H1 (cell line): ENCODE results near the gene DRP2. TPM values are rescaled to one million over a fixed set of nuclear protein-coding genes. Genes with fewer than 3 reads are reported as not detected.

Experiments used
- polyA plus RNA-seq, 7 experiments: library from polyadenylated mRNA; depleted of rRNA in 3 of 7; stranded (reverse) in 5 of 7; unstranded in 2 of 7; fragments of >200 nt in 5 of 7; fragments of 200-250 nt in 2 of 7; gene quantifications; 1 replicate in 5 of 7; 2 replicates in 1 of 7; 4 replicates in 1 of 7; pipeline versions ENCODE4 v1.2.1 to v1.2.3, GENCODE V29; 2011 to 2013; ENCODE audit warnings: missing spikeins in 2 of 7, mixed read lengths in 2 of 7
- small RNA-seq: library from polyadenylated mRNA; stranded (forward); fragments of <200 nt; extraction: miRNeasy Mini kit (QIAGEN cat#:217004); gene quantifications from one replicate; pipeline ENCODE3, GENCODE V24; 2013; ENCODE audit not compliant: insufficient read depth
- total RNA-seq: library from RNA; stranded (reverse); fragmentation: NEBNext Ultra II Directional; extraction: Animal tissue kit (Norgen Biotek cat#: 25700); gene quantifications from 2 replicates; pipeline ENCODE4 v1.2.1, GENCODE V29; 2021

The DRP2 gene
- total and polyA plus RNA-seq, 2 of the 8 experiments (the other 6 are each of a cell fraction or from before 2014, with no cell fraction given), result 0.18 to 0.20 TPM

Small RNA genes within 50 kb of the gene (small RNA-seq; reads per million reads assigned to genes)
- gene Z70280.1, result not detected

Other genes starting within 250 kb of the DRP2 start
- gene TRMT2B, start 167.7 kb upstream of the DRP2 start, total RNA-seq, result 12.1 and 12.4 TPM in 2 replicates
- gene TRMT2B, start 167.7 kb upstream of the DRP2 start, polyA plus RNA-seq (2011; rRNA removed), result 12.1 and 12.2 TPM in 2 replicates
- 5.5 and 5.7 TPM in 2 replicates for gene TMEM35A, start 140.9 kb upstream of the DRP2 start, total RNA-seq
- gene TMEM35A, start 140.9 kb upstream of the DRP2 start, polyA plus RNA-seq (2011; rRNA removed), result 3.9 and 5.8 TPM in 2 replicates
- 20.8 and 22.5 TPM in 2 replicates for gene CENPI, start 121.6 kb upstream of the DRP2 start, total RNA-seq
- gene CENPI, start 121.6 kb upstream of the DRP2 start, polyA plus RNA-seq (2011; rRNA removed), result 4.6 and 7.2 TPM in 2 replicates
- gene TAF7L, start 71.5 kb downstream of the DRP2 start, total RNA-seq, result not detected in 2 replicates
- not detected in 2 replicates for gene TAF7L, start 71.5 kb downstream of the DRP2 start, polyA plus RNA-seq (2011; rRNA removed)
- gene TIMM8A, start 129.0 kb downstream of the DRP2 start, total RNA-seq, result 38.0 and 38.1 TPM in 2 replicates
- gene TIMM8A, start 129.0 kb downstream of the DRP2 start, polyA plus RNA-seq (2011; rRNA removed), result 16.1 and 16.6 TPM in 2 replicates
- gene BTK, start 166.4 kb downstream of the DRP2 start, total RNA-seq, result 0.20 TPM in 1 of 2 replicates, not detected in the other
- gene BTK, start 166.4 kb downstream of the DRP2 start, polyA plus RNA-seq (2011; rRNA removed), result 0.03 and 0.06 TPM in 2 replicates
- 271 and 309 TPM in 2 replicates for gene RPL36A, start 171.2 kb downstream of the DRP2 start, total RNA-seq
- gene RPL36A, start 171.2 kb downstream of the DRP2 start, polyA plus RNA-seq (2011; rRNA removed), result 985 and 1,587 TPM in 2 replicates
- gene GLA, start 188.1 kb downstream of the DRP2 start, total RNA-seq, result 39.2 and 47.3 TPM in 2 replicates
- gene GLA, start 188.1 kb downstream of the DRP2 start, polyA plus RNA-seq (2011; rRNA removed), result 21.9 and 33.6 TPM in 2 replicates
- gene HNRNPH2, start 188.4 kb downstream of the DRP2 start, total RNA-seq, result 62.6 and 66.7 TPM in 2 replicates
- gene HNRNPH2, start 188.4 kb downstream of the DRP2 start, polyA plus RNA-seq (2011; rRNA removed), result 14.7 and 27.7 TPM in 2 replicates